Adrenal gland (tissue), 12 donors: ENCODE results near the gene NOTCH3. TPM values are rescaled to one million over a fixed set of nuclear protein-coding genes. Genes with fewer than 3 reads are reported as not detected.

ENCODE experiments used
- DNase-seq, 7 donors: peaks; one replicate each; pipeline ENCODE4 v3.0.0-alpha.2; 2019 to 2020
- H3K27ac ChIP-seq, 5 donors: fragments of 200-600 bp; sonication (generic) in 4 of 5; 1 replicate in 3 of 5; 2 replicates in 2 of 5; pipeline versions ENCODE4 v1.5.1 to v1.8.0; 2016 to 2020; ENCODE audit warnings: mild to moderate bottlenecking in 1 of 5
- H3K27me3 ChIP-seq: fragments of 200-600 bp; 2 replicates; pipeline ENCODE4 v1.8.0; 2021
- H3K36me3 ChIP-seq, 2 donors: fragments of 200-600 bp; replicated peaks in 1 of 2; 1 replicate in 1 of 2; 2 replicates in 1 of 2; pipeline versions ENCODE4 v1.5.1 to v1.8.0; 2018 to 2022
- H3K4me1 ChIP-seq, 2 donors: fragments of 200-600 bp; replicated peaks in 1 of 2; 1 replicate in 1 of 2; 2 replicates in 1 of 2; pipeline versions ENCODE4 v1.5.1 to v1.8.0; 2018 to 2021
- H3K4me3 ChIP-seq, 4 donors: fragments of 200-600 bp; sonication (generic) in 3 of 4; one replicate each; pipeline ENCODE4 v1.5.1; 2016 to 2018
- H3K9me3 ChIP-seq, 3 donors: fragments of 200-600 bp; sonication (generic) in 1 of 3; replicated peaks in 1 of 3; 1 replicate in 2 of 3; 2 replicates in 1 of 3; pipeline versions ENCODE4 v1.5.1 to v1.8.0; 2016 to 2021
- POLR2A ChIP-seq, 2 donors: fragments of 450-650 bp; IDR thresholded peaks; one replicate each; pipeline ENCODE4 v1.6.1; 2017; ENCODE audit warnings: antibody characterized with exemption in 2 of 2, mild to moderate bottlenecking in 2 of 2, moderate library complexity in 1 of 2
- WGBS, 4 donors: extraction: QIAGEN DNeasy Blood & Tissue Kit in 2 of 4; methylation state at CpG; one replicate each; pipeline versions ENCODE4 v1.1.5 to v1.1.7; 2013 to 2017; 5-methylcytosine and 5-hydroxymethylcytosine counted together
- intact Hi-C, 2 donors: fragments of 100-400 bp; cut with DNase I; formaldehyde crosslinking; loops; one replicate each; pipeline versions ENCODE4 v1.14.1 to v1.15.0; 2022 to 2023
- polyA plus RNA-seq, 3 donors: library from polyadenylated mRNA; stranded (reverse); fragments of 200-250 nt in 2 of 3; fragments of 350-450 nt in 1 of 3; fragmentation: Illumina TruSeq in 1 of 3; extraction: RNeasy Lipid Tissue Mini Kit (QIAGEN cat#74804) in 1 of 3; gene quantifications; one replicate each; pipeline ENCODE4 v1.2.3, GENCODE V29; 2013 to 2014
- total RNA-seq, 9 donors: library from RNA; depleted of rRNA in 4 of 9; stranded (reverse); fragments of >200 nt in 4 of 9; fragments of 120-200 nt in 1 of 9; fragmentation: NEBNext Ultra II Directional in 1 of 9; extraction: Animal tissue kit (Norgen Biotek cat#: 25700) in 1 of 9; gene quantifications; one replicate each; pipeline versions ENCODE4 v1.1.0 to v1.2.4, GENCODE V29; 2013 to 2023
- TF ChIP-seq, protein P1 (sequence below), 6 experiments: fragments of 450-650 bp in 4 of 6; fragments of 200-600 bp in 2 of 6; sonication (generic) in 1 of 6; IDR thresholded peaks; 1 replicate in 5 of 6; 2 replicates in 1 of 6; pipeline versions ENCODE4 v1.5.1 to v1.8.0; 2016 to 2021; ENCODE audit warnings: antibody characterized with exemption in 6 of 6, mild to moderate bottlenecking in 2 of 6, moderate library complexity in 1 of 6
- donor health status: healthy with polysubstance abuse.
- donor health status: Bipolar disorder and iron deficiency.
- donor health status: DM: yes; HTN: yes; CAD: no.
- donor health status: DM: no; HTN: no; CAD: no.
- donor health status: DM: no; HTN: no; CAD: no.
- donor health status: DM: yes; HTN: yes; CAD: no.

The NOTCH3 gene
- total and polyA plus RNA-seq, 12 donors = 3.7 to 39.3 (median 12.8) TPM

DNA sequence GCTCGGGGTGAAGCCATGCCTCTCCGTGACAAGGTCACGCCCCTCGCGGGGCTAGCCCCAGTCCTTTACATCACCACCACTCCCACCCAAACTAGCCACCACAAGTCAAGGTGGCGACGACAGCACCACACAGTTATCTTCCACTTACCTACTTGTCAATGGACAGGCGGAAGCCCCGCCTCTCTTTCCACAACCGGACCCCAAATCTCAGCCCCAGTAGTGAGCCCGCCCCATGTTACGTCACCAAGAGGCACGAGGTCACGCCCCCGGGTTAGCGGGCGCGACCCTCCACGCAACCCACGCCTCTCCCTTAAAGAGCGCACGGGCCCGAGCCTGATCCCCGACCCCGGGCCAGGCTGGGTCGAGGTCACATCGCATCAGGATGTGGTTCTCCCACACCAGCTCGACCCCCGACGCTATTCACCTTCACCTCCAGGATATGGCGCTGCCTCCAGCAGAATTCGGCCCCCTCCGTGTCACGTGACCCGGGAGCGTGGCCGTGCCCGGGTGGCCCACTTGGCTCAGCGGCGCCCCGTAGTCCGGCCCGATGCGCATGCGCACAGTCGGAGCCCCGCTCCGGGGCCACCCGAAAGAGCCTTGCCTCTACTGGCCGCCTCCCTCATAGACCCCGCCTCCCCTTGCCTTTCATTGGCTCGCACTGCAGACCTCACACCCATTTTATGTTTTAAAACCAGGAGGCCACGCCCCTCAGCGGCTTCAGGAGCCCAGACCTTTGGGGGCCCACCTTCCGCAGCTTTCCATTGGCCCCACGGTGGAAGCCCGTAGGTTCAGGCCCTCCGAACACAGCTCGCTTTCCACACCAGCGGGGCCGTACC, 75.3 kb downstream of the NOTCH3 start:
- intact Hi-C loops = no loop called here
- TF ChIP-seq, protein P1, sequence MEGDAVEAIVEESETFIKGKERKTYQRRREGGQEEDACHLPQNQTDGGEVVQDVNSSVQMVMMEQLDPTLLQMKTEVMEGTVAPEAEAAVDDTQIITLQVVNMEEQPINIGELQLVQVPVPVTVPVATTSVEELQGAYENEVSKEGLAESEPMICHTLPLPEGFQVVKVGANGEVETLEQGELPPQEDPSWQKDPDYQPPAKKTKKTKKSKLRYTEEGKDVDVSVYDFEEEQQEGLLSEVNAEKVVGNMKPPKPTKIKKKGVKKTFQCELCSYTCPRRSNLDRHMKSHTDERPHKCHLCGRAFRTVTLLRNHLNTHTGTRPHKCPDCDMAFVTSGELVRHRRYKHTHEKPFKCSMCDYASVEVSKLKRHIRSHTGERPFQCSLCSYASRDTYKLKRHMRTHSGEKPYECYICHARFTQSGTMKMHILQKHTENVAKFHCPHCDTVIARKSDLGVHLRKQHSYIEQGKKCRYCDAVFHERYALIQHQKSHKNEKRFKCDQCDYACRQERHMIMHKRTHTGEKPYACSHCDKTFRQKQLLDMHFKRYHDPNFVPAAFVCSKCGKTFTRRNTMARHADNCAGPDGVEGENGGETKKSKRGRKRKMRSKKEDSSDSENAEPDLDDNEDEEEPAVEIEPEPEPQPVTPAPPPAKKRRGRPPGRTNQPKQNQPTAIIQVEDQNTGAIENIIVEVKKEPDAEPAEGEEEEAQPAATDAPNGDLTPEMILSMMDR (IDR thresholded peaks at IDR 0.05) = peak in 1 of 6 experiments; percentile 26
- TF ChIP-seq POLR2A (IDR thresholded peaks at IDR 0.05) = peak; percentile 36 to 50
- 0 to 2% (median 0%) methylated on average over 19 to 61 of the region's 61 CpGs for WGBS, 4 donors

DNA sequence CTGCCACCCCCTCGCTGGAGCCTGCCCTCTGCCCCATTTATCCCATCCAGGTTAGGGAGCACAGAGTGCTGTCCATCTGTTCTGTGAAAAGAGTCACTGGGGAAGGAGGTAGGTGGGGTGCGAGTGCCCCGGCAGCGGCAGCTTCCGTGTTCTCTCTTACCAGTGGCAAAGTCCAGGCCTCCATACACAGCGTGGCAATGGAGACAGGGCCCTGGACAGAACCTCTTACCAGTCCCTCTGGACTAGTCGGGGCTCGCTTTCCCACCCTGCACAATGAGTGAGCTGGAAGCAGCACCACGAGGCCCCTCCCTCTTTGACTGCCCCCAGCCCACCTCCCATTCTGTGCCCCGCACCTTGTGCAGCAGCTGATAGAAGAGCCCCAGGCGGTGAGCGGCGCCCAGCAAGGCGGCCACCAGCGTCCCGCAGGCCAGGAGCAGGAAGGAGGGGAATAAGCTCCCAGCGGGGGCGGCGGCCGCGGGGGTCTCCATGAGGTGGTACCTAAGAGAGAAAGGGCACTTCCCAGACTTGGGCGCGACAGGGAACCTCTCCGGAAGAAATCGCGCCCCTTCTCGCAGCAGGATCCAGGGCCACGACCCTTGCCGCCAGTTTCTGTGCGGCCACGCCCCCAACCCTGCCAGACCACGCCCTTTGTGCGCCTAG, 76.1 kb downstream of the NOTCH3 start:
- Histone ChIP-seq H3K4me3 (peak overlapping the region; percentile 62 to 87 (median 82)), H3K4me1 (peaks cover 24 to 31% of the 10 kb centered on the region in 2 donors), H3K27me3 (no peaks in the 10 kb centered on the region), H3K36me3 (peaks cover 0 to 31% of the 10 kb centered on the region in 2 donors), H3K27ac (peak overlapping the region; percentile 82 to 96 (median 91)), H3K9me3 (no peaks in the 10 kb centered on the region)
- TF ChIP-seq POLR2A (IDR thresholded peaks at IDR 0.05) = no peak
- intact Hi-C loops = no loop called here
- DNase-seq = peak in 5 of 7 donors; percentile 35 to 75 (median 41)
- WGBS, 4 donors = 2 to 4% (median 3%) methylated on average over 3 to 33 of the region's 33 CpGs

More for the DNA sequence above, 75.3 kb downstream of the NOTCH3 start:
- Histone ChIP-seq H3K4me1 (peaks cover 24 to 31% of the 10 kb centered on the region in 2 donors), H3K36me3 (peaks cover 0 to 24% of the 10 kb centered on the region in 2 donors), H3K9me3 (no peaks in the 10 kb centered on the region), H3K27me3 (no peaks in the 10 kb centered on the region), H3K4me3 (peak overlapping the region; percentile 62 to 87 (median 82)), H3K27ac (peak overlapping the region; percentile 82 to 96 (median 91))
- DNase-seq = peak; percentile 98 to 99 (median 98)

- WGBS, 4 donors = 13 to 37% (median 29%) methylated on average over 5 of the region's 5 CpGs
- H3K4me3 ChIP-seq = peak overlapping the region in 1 of 4 donors; percentile 62
- intact Hi-C loops = no loop called here
Measured at GRCh38 chr19:15123900-15124299, 76.9 kb downstream of the NOTCH3 start.

DNA sequence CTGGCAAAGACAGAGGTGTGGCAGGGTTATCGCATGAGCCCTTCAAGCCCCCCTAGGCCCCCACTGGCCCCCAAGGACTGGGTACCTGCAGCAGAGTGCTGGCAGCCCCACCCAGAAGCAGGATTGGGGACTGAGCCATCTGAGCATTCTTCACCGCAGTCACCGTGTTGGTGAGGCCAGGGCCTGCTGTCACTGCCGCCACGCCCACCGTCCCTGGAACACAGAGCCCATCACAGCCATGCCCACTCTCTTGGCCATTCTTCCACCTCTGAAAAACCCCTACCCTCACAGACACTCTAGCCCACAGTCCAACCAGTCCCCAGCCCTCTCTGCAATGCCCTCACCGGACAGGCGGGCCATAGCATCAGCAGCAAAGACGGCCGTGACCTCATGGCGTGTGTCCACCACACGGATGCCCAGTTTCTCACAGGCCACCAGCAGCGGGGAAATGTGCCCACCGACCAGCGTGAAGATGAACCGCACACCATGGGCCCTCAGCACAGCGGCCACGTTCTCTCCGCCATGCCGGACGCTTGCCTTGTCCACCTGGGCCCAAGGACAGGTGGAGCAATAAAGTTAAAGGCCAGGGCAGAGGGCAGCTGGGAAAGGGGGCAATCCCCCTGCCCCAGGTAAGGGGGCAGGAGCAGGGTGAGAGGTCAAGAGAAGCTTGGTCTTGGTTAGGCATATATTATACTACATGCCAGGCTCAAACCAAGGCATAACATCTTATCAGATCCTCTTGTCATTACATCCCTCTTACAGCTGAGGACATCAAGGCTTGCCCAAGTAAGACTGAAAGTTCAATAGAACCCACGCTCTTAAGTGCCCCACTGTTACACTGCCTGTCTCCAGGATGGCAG, 77.5 kb downstream of the NOTCH3 start:
- TF ChIP-seq, protein P1 (IDR thresholded peaks at IDR 0.05) = no peak
- no peak for TF ChIP-seq POLR2A (IDR thresholded peaks at IDR 0.05)
- Histone ChIP-seq H3K36me3 (peaks cover 0 to 46% of the 10 kb centered on the region in 2 donors), H3K9me3 (no peaks in the 10 kb centered on the region), H3K4me3 (peak overlapping the region in 1 of 4 donors; percentile 7), H3K4me1 (peaks cover 24 to 31% of the 10 kb centered on the region in 2 donors), H3K27me3 (no peaks in the 10 kb centered on the region), H3K27ac (peak overlapping the region in 4 of 5 donors; percentile 84 to 96 (median 93))
- intact Hi-C loops = no loop called here
- 54 to 92% (median 89%) methylated on average over 1 to 22 of the region's 22 CpGs for WGBS, 4 donors
- DNase-seq = peak in 1 of 7 donors; percentile 53

More at GRCh38 chr19:15123900-15124299, 76.9 kb downstream of the NOTCH3 start:
- Histone ChIP-seq H3K4me1 (peaks cover 24 to 31% of the 10 kb centered on the region in 2 donors), H3K36me3 (peaks cover 0 to 39% of the 10 kb centered on the region in 2 donors), H3K27ac (peak overlapping the region in 4 of 5 donors; percentile 84 to 96 (median 93)), H3K9me3 (no peaks in the 10 kb centered on the region), H3K27me3 (no peaks in the 10 kb centered on the region)
- TF ChIP-seq POLR2A (IDR thresholded peaks at IDR 0.05) = peak in 1 of 2 donors; percentile 81
- TF ChIP-seq, protein P1 (IDR thresholded peaks at IDR 0.05) = no peak
- DNase-seq = peak; percentile 85 to 96 (median 91)
